CD4-positive, alpha-beta T cell treated with Interferon gamma for 1 hour (primary cell): ENCODE measurements around the gene AP5S1.

Source experiments
- DNase-seq: peaks from one replicate; pipeline ENCODE4 v3.0.0-alpha.2; 2020

The AP5S1 gene

GRCh38 chr20:3847429-3847940, 27.1 kb downstream of the AP5S1 start:
- DNase-seq = no peak

- DNase-seq = no peak
Measured at GRCh38 chr20:3848565-3848964, 28.2 kb downstream of the AP5S1 start.

- DNase-seq = no peak
Measured at GRCh38 chr20:3854462-3854871, 34.1 kb downstream of the AP5S1 start.

DNA sequence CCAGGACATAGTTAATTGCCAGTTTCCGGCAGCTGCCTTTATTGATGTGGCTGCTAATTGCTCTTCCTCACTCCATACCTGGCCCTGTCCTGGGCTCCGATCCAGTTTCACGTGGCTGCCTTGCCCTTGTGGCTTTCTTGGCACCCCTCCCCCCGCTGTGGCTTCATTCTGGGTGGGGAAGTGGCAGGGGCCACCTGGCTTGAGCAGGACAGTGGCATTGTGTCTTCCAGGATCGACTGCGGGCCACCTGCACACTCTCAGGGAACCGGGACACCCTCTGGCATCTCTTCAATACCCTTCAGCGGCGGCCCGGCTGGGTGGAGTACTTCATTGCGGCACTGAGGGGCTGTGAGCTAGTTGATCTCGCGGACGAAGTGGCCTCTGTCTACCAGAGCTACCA, 37.1 kb downstream of the AP5S1 start:
- DNase-seq = no peak

- DNase-seq = no peak
Measured at GRCh38 chr20:3858689-3859088, 38.3 kb downstream of the AP5S1 start.

DNA sequence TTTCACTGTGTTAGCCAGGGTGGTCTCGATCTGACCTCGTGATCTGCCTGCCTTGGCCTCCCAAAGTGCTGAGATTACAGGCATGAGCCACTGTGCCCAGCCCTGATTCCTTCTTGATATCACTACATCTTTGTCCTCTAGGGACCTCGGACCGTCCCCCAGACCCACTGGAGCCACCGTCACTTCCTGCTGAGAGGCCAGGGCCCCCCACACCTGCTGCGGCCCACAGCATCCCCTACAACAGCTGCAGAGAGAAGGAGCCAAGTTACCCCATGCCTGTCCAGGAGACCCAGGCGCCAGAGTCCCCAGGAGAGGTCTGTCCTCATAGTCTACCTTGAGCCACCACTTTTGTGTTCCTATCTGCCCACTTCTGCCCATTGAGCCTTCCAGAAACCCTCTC, 40.8 kb downstream of the AP5S1 start:
- no peak for DNase-seq

GRCh38 chr20:3862333-3862732, 42.0 kb downstream of the AP5S1 start:
- DNase-seq = no peak

DNA sequence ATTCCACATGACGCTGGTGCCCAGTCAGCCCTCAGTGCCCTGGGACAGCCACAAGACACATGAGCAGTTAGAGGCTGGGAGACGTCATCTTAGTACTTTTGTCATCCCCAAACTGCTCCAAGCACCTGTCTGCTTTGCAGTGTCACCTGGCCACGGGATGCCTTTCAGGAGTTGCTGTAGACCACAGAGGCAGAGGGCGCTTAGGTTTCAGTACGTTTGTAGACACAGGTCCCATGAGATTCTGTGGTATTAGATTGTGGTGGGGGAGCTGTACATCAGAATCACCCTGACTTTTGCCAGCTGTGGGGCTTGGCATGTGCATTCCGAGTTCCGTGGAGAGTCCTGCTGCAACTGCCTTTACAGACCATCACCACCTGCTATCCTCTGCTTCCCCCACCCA, 43.0 kb downstream of the AP5S1 start:
- DNase-seq = no peak

DNA sequence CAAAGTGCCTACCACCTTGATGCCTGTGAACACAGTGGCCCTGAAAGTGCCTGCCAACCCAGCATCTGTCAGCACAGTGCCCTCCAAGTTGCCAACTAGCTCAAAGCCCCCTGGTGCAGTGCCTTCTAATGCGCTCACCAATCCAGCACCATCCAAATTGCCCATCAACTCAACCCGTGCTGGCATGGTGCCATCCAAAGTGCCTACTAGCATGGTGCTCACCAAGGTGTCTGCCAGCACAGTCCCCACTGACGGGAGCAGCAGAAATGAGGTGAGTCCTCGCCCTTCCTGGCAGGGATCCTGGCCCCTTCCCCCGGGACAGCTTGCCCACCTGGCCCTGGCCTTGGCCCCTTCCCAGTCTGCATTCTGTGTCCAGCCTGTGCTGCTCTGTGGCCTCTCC, 44.2 kb downstream of the AP5S1 start:
- no peak for DNase-seq

GRCh38 chr20:3865152-3865886, 45.0 kb downstream of the AP5S1 start:
- no peak for DNase-seq

DNA sequence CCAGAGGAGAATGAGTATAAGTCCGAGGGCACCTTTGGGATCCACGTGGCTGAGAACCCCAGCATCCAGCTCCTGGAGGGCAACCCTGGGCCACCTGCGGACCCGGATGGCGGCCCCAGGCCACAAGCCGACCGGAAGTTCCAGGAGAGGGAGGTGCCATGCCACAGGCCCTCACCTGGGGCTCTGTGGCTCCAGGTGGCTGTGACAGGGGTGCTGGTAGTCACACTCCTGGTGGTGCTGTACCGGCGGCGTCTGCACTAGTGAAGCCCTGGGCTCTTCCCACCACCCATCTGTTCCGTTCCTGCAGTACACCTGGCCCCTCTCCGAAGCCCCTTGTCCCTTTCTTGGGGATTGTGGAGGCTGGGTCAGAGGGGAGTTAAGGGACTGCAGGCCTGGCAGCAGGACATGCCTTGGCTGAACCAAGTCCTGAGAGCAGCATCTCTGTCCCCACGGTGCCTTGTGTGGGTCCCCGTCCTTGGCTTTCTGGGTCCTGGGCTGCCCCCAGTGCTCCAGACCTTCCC, 45.6 kb downstream of the AP5S1 start:
- DNase-seq = no peak

DNA sequence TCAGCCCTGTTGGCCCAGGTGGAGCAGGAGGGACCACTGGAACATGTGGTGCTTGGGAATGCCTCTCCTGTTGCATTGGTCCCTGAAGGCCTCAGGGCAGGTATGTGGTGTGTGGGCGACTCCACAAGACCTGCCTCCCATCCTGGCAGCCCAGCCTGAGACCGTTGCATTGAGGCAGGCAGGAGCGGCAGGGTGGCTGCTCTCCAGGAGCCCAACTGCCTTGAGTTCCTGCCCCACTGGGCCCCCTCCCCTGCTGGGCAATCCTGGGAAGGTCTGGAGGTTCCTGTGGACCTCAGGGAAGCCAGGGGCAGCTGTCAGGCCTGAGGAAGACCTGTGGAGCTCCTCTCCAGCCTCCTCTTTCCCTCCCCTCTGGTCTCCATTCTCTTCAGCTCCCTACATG, 46.1 kb downstream of the AP5S1 start:
- no peak for DNase-seq

GRCh38 chr20:3867802-3868201, 47.5 kb downstream of the AP5S1 start:
- DNase-seq = no peak

DNA sequence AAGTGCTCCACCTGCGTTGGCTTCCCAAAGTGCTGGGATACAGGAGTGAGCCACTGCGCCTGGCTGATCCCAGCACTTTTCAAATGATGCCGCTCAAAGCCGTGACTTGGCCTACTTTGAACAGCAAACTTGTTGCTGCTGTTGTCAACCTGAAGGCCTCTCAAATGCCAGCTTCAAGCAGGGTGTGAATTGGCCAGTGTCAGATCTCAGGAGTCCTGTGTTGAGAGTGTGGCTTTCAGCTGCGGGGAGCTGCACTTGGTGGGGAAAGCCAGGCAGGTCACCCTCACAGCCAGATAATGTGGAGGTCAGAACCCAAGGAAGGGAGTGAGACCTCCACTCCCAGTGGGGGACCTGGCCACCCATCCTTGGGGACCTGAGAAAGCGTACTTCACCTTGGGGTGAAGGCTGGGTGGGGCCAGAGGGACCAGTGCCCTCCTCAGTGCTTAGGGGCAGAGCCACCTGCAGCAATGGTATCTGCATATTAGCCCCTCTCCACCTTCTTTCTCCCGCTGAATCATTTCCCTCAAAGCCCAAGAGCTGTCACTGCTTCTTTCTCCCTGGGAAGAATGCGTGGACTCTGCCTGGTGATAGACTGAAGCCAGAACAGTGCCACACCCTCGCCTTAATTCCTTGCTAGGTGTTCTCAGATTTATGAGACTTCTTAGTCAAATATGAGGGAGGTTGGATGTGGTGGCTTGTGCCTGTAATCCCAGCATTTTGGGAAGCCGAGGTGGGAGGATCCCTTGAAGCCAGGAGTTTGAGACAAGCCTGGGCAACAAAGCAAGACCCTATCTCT, 49.7 kb downstream of the AP5S1 start:
- no peak for DNase-seq

GRCh38 chr20:3871550-3872265, 51.4 kb downstream of the AP5S1 start:
- no peak for DNase-seq

DNA sequence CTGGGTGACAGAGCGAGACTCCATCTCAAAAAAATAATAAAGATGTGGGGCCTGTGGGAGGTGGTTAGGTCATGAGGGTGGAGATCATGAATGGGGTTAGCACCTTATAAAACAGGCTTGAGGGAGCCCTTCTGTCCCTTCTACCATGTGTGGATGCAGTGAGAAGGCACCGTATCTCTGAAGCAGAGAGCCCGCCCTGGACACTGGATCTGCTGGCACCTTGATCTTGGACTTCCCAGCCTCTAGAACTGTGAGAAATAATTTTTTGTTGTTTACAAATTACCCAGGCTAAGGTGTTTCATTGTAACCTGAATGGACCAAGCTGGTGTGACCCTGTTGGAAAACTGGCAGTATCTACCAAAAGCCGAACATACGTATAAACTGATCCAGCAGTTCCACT, 53.2 kb downstream of the AP5S1 start:
- DNase-seq = no peak

- no peak for DNase-seq
Measured at GRCh38 chr20:3874194-3874844, 54.0 kb downstream of the AP5S1 start.

DNA sequence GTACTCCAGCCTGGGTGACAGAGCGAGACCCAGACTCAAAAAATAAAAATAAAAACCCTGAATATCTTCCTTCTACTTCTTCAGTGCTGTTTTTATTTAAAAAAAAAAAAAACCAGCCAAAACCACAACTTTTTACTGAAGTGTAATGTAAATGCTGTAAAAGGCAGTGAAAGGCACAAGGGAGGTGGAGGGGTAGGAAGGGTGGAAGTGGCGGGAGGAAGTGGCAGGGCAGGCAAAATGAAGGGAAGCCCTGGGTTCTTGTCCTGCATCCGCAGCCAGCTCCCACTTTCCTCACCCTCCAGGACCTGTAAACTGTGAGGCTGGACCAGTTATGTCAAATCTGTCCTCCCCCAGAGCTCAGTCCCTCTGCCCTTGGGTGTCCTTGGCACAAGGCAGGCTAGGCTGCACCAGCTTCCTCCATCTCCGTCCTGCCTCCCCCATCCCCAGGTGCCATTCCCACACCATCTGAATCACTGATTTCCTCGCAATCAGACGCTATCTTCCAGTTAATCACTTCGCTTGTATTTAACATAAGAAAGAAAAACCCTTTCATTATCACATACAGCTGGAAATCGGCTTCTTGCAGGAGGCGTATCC, 55.1 kb downstream of the AP5S1 start:
- DNase-seq = no peak

DNA sequence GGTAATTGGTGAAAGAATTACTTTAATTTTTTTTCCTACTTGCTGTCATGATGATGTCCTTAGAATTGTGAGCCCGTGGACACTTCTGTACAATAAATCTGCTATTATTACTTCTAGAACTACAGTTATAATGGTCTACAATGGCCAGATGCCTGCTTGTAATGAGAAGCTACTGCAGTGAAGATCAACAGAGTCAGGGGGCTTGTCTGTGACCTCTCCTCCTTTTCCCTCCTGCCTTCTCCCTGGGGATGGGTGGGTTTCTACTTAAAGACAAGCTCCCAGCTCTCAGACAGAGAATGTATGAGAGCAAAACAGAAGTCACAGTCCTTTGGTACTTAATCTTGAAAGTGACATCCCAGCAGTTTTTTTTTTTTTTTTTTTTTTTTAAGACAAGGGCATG, 55.7 kb downstream of the AP5S1 start:
- no peak for DNase-seq

DNA sequence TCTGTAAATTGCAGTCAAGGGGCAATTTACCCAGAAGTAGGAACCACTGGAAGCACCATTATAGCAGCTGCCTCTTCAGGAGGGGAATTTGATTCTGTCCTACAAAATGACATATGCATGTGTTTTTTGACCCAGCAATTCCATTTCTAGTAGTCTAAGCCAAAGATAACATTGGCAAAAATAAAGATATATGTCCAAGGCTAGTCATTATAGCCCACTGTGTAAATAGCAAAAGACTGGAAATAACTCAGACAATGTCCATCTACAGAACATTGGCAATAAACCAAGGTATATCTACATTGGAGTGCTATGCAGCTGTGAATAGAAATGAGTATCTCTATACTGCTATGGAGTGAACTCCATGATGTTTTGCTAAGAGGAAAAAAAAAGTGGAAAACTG, 56.3 kb downstream of the AP5S1 start:
- no peak for DNase-seq
